Measurements from ENCODE around the gene DPP6.

GRCh38 chr7:154587792-154588191 lies 535.6 kb downstream of the DPP6 start:
- TF ChIP-seq CTCF (IDR thresholded peaks at IDR 0.05) (no peak), EZH2phosphoT487 (IDR thresholded peaks at IDR 0.05) (no peak)

Data from neural progenitor cell (in vitro differentiated cells).